Endometrial microvascular endothelial cells (primary cell): ENCODE results near the gene FBXO4. TPM values are rescaled to one million over a fixed set of nuclear protein-coding genes. Genes with fewer than 3 reads are reported as not detected.
"Not testable (repeated sequence)": the region's sequence is repeated elsewhere in the genome, so short reads cannot be mapped to it uniquely, and the experiment has no call there.

Source experiments
- in situ Hi-C: cut with HindIII; loops from 2 replicates; pipeline ENCODE4 v1.10.0; 2017; ENCODE audit warnings: low sequenced_read_pairs, low pct_unique_long_range_greater_than_20kb; ENCODE audit errors: inconsistent ontology term
- total RNA-seq: library from RNA; depleted of rRNA; stranded (reverse); fragments of >200 nt; gene quantifications from one replicate; pipeline ENCODE4 v1.2.3, GENCODE V29; 2015; ENCODE audit errors: inconsistent ontology term

FBXO4 gene
- total RNA-seq, 1 donor from 2014 or later = 10.9 TPM

GRCh38 chr5:41918105-41918504, 7.0 kb upstream of the FBXO4 start:
- in situ Hi-C loops = no loop called here

- in situ Hi-C loops = no loop called here
These were observed 3.9 kb upstream of the FBXO4 start for GRCh38 chr5:41921166-41921565.

GRCh38 chr5:41921874-41922273, 3.2 kb upstream of the FBXO4 start:
- in situ Hi-C loops = no loop called here

- in situ Hi-C loops = no loop called here
These were observed 582 bp upstream of the FBXO4 start for GRCh38 chr5:41924526-41924871.

GRCh38 chr5:41925555-41925951, 472 bp downstream of the FBXO4 start:
- in situ Hi-C loops = no loop called here

- in situ Hi-C loops = no loop called here
These were observed 2.5 kb downstream of the FBXO4 start for GRCh38 chr5:41927604-41928003.

- in situ Hi-C loops = no loop called here
These were observed 4.0 kb downstream of the FBXO4 start for GRCh38 chr5:41929035-41929434.

- in situ Hi-C loops = no loop called here
These were observed 7.7 kb downstream of the FBXO4 start for GRCh38 chr5:41932770-41933169.

- in situ Hi-C loops = no loop called here
These were observed 10.5 kb downstream of the FBXO4 start for GRCh38 chr5:41935544-41935943.

- in situ Hi-C loops = no loop called here
These were observed 15.6 kb downstream of the FBXO4 start for GRCh38 chr5:41940641-41941040.

GRCh38 chr5:41945332-41945955, 20.4 kb downstream of the FBXO4 start:
- in situ Hi-C loops = not testable (repeated sequence)

- in situ Hi-C loops = no loop called here
These were observed 26.1 kb downstream of the FBXO4 start for GRCh38 chr5:41951224-41951623.

- in situ Hi-C loops = no loop called here
These were observed 29.2 kb downstream of the FBXO4 start for GRCh38 chr5:41954286-41954685.

- in situ Hi-C loops = no loop called here
These were observed 30.4 kb downstream of the FBXO4 start for GRCh38 chr5:41955432-41956024.

GRCh38 chr5:41956943-41957342, 31.9 kb downstream of the FBXO4 start:
- in situ Hi-C loops = no loop called here

GRCh38 chr5:41960481-41960880, 35.4 kb downstream of the FBXO4 start:
- in situ Hi-C loops = no loop called here

GRCh38 chr5:41961736-41962135, 36.7 kb downstream of the FBXO4 start:
- in situ Hi-C loops = no loop called here

GRCh38 chr5:41962491-41962890, 37.4 kb downstream of the FBXO4 start:
- in situ Hi-C loops = no loop called here

GRCh38 chr5:41966401-41967105, 41.5 kb downstream of the FBXO4 start:
- in situ Hi-C loops = no loop called here

GRCh38 chr5:41967401-41967800, 42.3 kb downstream of the FBXO4 start:
- in situ Hi-C loops = no loop called here
